Measurements from ENCODE around the gene TUBA4A.

TUBA4A gene

DNA sequence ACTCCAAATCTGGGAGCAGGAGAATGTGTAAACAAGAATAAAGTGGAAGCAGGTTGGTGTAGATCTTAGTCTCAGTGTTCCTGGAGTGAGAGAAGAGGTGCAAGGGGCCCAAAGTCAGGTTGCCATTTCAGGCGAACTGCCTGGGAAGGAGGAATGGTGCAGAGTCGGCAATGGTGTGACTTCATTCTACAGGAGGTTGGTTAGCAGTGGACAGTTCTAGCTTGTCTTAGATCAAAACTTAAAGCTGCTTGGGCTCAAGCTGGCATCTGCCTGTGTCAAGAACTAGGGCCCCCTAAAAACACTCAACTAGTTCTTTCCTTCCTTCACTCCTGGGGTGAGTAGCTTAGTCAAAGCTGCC lies 4.9 kb downstream of the TUBA4A start:
- no peak overlapping the region for H3K4me3 ChIP-seq (ENCODE audit: control insufficient read depth, low read depth, low read length)
- TF ChIP-seq, protein P1, sequence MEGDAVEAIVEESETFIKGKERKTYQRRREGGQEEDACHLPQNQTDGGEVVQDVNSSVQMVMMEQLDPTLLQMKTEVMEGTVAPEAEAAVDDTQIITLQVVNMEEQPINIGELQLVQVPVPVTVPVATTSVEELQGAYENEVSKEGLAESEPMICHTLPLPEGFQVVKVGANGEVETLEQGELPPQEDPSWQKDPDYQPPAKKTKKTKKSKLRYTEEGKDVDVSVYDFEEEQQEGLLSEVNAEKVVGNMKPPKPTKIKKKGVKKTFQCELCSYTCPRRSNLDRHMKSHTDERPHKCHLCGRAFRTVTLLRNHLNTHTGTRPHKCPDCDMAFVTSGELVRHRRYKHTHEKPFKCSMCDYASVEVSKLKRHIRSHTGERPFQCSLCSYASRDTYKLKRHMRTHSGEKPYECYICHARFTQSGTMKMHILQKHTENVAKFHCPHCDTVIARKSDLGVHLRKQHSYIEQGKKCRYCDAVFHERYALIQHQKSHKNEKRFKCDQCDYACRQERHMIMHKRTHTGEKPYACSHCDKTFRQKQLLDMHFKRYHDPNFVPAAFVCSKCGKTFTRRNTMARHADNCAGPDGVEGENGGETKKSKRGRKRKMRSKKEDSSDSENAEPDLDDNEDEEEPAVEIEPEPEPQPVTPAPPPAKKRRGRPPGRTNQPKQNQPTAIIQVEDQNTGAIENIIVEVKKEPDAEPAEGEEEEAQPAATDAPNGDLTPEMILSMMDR (conservative IDR thresholded peaks at IDR 0.05; ENCODE audit: control insufficient read depth, insufficient read depth, low read depth, low read length): no peak
- DNase-seq (ENCODE audit: low read depth): no peak

DNA sequence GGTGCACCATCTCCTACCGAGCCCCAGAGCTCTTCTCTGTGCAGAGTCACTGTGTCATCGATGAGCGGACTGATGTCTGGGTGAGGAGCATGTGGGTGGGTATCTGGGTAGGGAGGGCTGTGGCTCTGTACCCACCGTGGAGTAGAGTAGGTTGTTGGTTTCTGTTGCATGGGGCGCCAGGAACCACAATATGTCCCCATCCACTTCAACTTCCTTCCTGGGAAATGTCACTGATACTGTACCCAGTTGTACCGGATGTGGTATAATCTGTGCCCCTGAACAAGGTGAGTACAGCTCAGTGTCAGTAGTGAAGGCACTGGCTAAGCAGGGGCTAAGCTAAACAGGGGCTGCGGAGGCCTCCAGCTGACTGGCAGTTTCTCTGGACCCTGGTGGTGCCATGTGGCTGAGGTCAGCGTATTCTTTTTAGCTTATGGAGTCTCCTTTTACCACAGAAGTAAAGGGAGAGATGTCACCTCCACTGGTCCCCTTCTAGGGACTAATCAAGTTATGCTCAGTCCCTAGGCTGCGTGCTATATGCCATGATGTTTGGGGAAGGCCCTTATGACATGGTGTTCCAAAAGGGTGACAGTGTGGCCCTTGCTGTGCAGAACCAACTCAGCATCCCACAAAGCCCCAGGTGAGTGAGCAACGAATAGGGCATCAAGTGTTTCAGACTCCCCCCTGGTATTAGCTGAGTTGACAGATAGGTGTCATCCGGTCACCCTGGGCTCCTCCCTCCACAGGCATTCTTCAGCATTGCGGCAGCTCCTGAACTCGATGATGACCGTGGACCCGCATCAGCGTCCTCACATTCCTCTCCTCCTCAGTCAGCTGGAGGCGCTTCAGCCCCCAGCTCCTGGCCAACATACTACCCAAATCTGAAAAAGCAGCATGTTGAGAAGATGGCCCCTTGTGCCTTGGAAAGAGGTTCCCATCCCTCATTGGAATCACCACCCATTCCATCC lies 5.8 kb downstream of the TUBA4A start:
- no peak for DNase-seq (ENCODE audit: low read depth)
- H3K4me3 ChIP-seq (ENCODE audit: control insufficient read depth, low read depth, low read length): no peak overlapping the region
- TF ChIP-seq, protein P1 (conservative IDR thresholded peaks at IDR 0.05; ENCODE audit: control insufficient read depth, insufficient read depth, low read depth, low read length): no peak

DNA sequence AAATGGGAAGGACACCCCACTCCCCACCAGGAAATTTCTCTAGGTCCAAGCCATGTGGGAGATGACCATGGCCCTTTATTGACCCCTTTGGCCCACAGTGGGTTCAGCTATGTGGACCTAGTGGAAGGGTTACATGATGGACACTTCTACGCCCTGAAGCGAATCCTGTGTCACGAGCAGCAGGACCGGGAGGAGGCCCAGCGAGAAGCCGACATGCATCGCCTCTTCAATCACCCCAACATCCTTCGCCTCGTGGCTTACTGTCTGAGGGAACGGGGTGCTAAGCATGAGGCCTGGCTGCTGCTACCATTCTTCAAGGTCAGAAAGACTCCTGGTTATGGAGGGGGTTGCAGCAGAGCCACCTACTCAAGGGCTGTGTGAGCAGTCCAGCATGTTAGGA lies 7.2 kb downstream of the TUBA4A start:
- TF ChIP-seq, protein P1 (conservative IDR thresholded peaks at IDR 0.05; ENCODE audit: control insufficient read depth, insufficient read depth, low read depth, low read length): no peak
- peak overlapping the region; percentile 91 for H3K4me3 ChIP-seq (ENCODE audit: control insufficient read depth, low read depth, low read length)
- no peak for DNase-seq (ENCODE audit: low read depth)

DNA sequence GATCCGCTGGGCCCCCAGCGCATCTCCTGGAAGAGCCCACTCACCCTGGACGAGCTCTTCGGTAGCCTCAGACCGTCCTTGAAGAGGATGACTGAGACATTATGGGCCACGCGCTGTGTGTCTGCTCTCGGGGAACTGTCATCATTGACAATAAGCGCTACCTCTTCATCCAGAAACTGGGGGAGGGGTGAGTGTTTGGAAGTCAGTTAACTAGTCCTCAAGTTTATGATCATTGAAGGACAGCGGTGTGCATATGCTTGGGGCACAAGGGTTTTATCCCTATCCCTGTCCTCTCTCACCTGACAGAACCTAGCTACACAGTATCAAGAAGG lies 7.9 kb downstream of the TUBA4A start:
- peak overlapping the region; percentile 91 for H3K4me3 ChIP-seq (ENCODE audit: control insufficient read depth, low read depth, low read length)
- TF ChIP-seq, protein P1 (conservative IDR thresholded peaks at IDR 0.05; ENCODE audit: control insufficient read depth, insufficient read depth, low read depth, low read length): no peak
- no peak for DNase-seq (ENCODE audit: low read depth)

DNA sequence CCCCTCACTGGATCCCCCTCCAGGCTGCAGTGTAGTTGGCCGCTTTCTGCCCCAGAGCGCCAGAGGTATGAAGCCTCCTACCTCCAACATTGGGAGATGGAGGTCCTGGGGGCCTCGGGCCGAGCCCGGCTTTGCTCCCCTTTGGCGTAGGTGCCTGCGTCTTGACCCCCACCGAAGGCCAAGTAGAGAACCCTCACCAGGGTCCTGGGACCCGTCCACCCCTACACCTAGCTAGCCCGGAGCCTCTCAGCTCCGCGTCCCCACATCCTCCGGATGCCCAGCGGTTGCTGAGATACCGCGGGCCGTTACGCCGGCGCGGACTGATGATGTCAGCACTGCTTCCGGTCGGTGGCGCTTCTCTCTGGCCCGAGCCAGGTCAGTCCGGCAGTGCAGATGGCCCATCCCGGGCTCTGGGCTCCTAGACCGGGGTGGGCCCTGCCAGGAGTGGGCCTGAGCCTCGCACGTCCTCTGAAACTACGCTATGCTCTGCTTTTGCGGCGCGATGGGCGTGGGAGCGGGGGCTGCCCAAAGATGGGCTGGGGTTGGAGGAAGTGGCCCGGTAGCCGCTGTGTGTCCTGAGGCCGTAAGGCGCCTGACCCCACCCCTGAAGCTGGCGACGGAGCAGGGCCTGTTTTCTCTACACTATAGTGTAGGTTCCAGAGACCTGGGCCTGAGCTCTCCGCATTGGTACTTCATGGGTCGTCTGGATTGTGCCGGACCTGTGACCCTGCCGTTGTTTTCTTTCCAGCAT lies 8.4 kb downstream of the TUBA4A start, which contains the start of the genes GLB1L and STK16:
Gene GLB1L (minus strand): TSS at position 297 of the 751 bp plus-strand sequence. CDS start 1,871 bp downstream, outside the sequence.
Gene STK16 (plus strand): TSS at position 332 of the 751 bp plus-strand sequence. CDS start 521 bp downstream, outside the sequence.
- TF ChIP-seq, protein P1 (conservative IDR thresholded peaks at IDR 0.05; ENCODE audit: control insufficient read depth, insufficient read depth, low read depth, low read length): no peak
- peak; percentile 90 for DNase-seq (ENCODE audit: low read depth)
- peak within 1 kb of the TSS; percentile 91 for H3K4me3 ChIP-seq (ENCODE audit: control insufficient read depth, low read depth, low read length)

DNA sequence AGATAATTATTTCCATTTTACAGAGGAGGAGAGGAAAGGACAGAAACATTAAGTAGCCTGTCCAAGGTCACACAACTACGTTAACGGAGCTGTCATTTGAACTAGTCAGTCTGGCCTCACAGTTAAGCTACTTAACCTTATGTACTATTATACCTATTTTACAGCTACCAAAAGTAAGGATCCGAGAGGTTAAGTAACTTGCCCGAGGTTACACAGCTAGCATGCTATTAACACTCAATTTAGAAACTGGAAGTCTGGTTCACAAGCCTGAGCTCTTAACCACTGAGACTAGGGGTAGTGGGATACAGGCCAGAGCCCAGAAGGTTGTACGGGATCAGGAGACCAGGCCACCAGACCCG lies 8.9 kb downstream of the TUBA4A start:
- DNase-seq (ENCODE audit: low read depth): no peak
- TF ChIP-seq, protein P1 (conservative IDR thresholded peaks at IDR 0.05; ENCODE audit: control insufficient read depth, insufficient read depth, low read depth, low read length): no peak
- peak overlapping the region; percentile 91 for H3K4me3 ChIP-seq (ENCODE audit: control insufficient read depth, low read depth, low read length)

Data from fibroblast of mammary gland (primary cell).